ENCODE measurements around the gene ANKRD34C.
A peak's percentile ranks its signal among the peaks of the same experiment; 100 is the strongest.

The ANKRD34C gene

GRCh38 chr15:79310985-79311900 lies 28.7 kb downstream of the ANKRD34C start, which contains the start of gene TMED3 (continued):
- no peak for TF ChIP-seq ZNF658 (tag by site-specific recombination; IDR thresholded peaks at IDR 0.05)
- no peak for TF ChIP-seq ZNF510 (tag by site-specific recombination; IDR thresholded peaks at IDR 0.05; ENCODE audit: insufficient replicate concordance)
- no peak for TF ChIP-seq ZNF404 (tag by site-specific recombination; IDR thresholded peaks at IDR 0.05)
- peak; percentile 51; the same call in 1 of the 2 replicates for TF ChIP-seq ZNF610 (tag by site-specific recombination; IDR thresholded peaks at IDR 0.05; ENCODE audit: borderline replicate concordance)
- TF ChIP-seq ZFP69B (tag by site-specific recombination; IDR thresholded peaks at IDR 0.05) = peak; percentile 73; the same call in 1 of the 2 replicates
- no peak for TF ChIP-seq ZNF16 (tag by site-specific recombination; IDR thresholded peaks at IDR 0.05; ENCODE audit: low read depth)
- TF ChIP-seq GFI1B (tag by site-specific recombination; IDR thresholded peaks at IDR 0.05) = no peak
- TF ChIP-seq GLIS1 (tag by site-specific recombination; IDR thresholded peaks at IDR 0.05) = peak; percentile 29; the same call in 1 of the 2 replicates
- TF ChIP-seq PATZ1 (tag by site-specific recombination; IDR thresholded peaks at IDR 0.05) = peak; percentile 67
- TF ChIP-seq ZNF704 (tag by site-specific recombination; IDR thresholded peaks at IDR 0.05) = no peak
- TF ChIP-seq ZFP41 (tag by site-specific recombination; IDR thresholded peaks at IDR 0.05; ENCODE audit: borderline replicate concordance) = no peak
- no peak for TF ChIP-seq ZNF785 (tag by site-specific recombination; IDR thresholded peaks at IDR 0.05)
- TF ChIP-seq PRDM4 (tag by site-specific recombination; IDR thresholded peaks at IDR 0.05) = no peak
- TF ChIP-seq KLF17 (tag by site-specific recombination; IDR thresholded peaks at IDR 0.05) = peak; percentile 48; the same call in 1 of the 2 replicates
- TF ChIP-seq GLI4 (tag by site-specific recombination; IDR thresholded peaks at IDR 0.05) = 0 out of 2 replicates have a peak, but pooled peaks have one; percentile 48
- TF ChIP-seq REPIN1 (tag by site-specific recombination; IDR thresholded peaks at IDR 0.05; ENCODE audit: low read depth) = no peak; the same call in 1 of the 2 replicates
- TF ChIP-seq ZNF501 (tag by site-specific recombination; IDR thresholded peaks at IDR 0.05) = peak; percentile 74
- no peak for TF ChIP-seq ZBTB49 (tag by site-specific recombination; IDR thresholded peaks at IDR 0.05; ENCODE audit: low read depth)
- TF ChIP-seq ZNF426 (tag by site-specific recombination; IDR thresholded peaks at IDR 0.05) = no peak
- TF ChIP-seq ATF2 (tag by site-specific recombination; IDR thresholded peaks at IDR 0.05; ENCODE audit: low read depth) = no peak
- no peak for TF ChIP-seq BCL11A (tag by site-specific recombination; IDR thresholded peaks at IDR 0.05; ENCODE audit: low read depth)
- no peak for TF ChIP-seq ZNF777 (tag by site-specific recombination; IDR thresholded peaks at IDR 0.05; ENCODE audit: borderline replicate concordance)
- no peak for TF ChIP-seq ZNF654 (tag by site-specific recombination; IDR thresholded peaks at IDR 0.05; ENCODE audit: low read depth)
- TF ChIP-seq ZBTB11 (tag by site-specific recombination; conservative IDR thresholded peaks at IDR 0.05; ENCODE audit: low read depth) = peak; percentile 95
